Neural cell (in vitro differentiated cells): Measurements from ENCODE around the gene GRID1. TPM values are rescaled to one million over a fixed set of nuclear protein-coding genes. Genes with fewer than 3 reads are reported as not detected.

Source experiments
- H2AFZ ChIP-seq: fragments of 200-600, 300-800 bp; sonication (generic), shearing (Covaris generic); 2 replicates; pipeline ENCODE4 v1.6.0; 2014; ENCODE audit warnings: low read depth, mild to moderate bottlenecking, antibody characterized with exemption, low read length, moderate library complexity
- H3F3A ChIP-seq: fragments of 200-600 bp; shearing (Covaris generic); 2 replicates; pipeline ENCODE4 v1.6.1; 2016; ENCODE audit warnings: mild to moderate bottlenecking, moderate library complexity, mixed read lengths, antibody characterized with exemption, low read length; ENCODE audit not compliant: insufficient read depth, poor library complexity, severe bottlenecking
- H3K27ac ChIP-seq: fragments of 200-600, 300-800 bp; sonication (generic), shearing (Covaris generic); 2 replicates; pipeline ENCODE4 v1.5.1; 2014; ENCODE audit warnings: mild to moderate bottlenecking, low read length, moderate library complexity
- H3K27me3 ChIP-seq: fragments of 300-800, 200-600 bp; sonication (generic), shearing (Covaris generic); 2 replicates; pipeline ENCODE4 v1.6.0; 2014; ENCODE audit warnings: mild to moderate bottlenecking, low read depth, low read length, moderate library complexity; ENCODE audit not compliant: insufficient read depth
- H3K36me3 ChIP-seq: fragments of 300-800, 200-600 bp; sonication (generic), shearing (Covaris generic); 2 replicates; pipeline ENCODE4 v1.5.1; 2014; ENCODE audit warnings: mild to moderate bottlenecking, antibody characterized with exemption, low read length, moderate library complexity; ENCODE audit not compliant: insufficient read depth
- H3K4me2 ChIP-seq: fragments of 300-800, 200-600 bp; sonication (generic), shearing (Covaris generic); 2 replicates; pipeline ENCODE4 v1.6.0; 2014; ENCODE audit warnings: mild to moderate bottlenecking, low read length
- H3K4me3 ChIP-seq: fragments of 300-800, 200-600 bp; sonication (generic), shearing (Covaris generic); 2 replicates; pipeline ENCODE4 v1.5.1; 2014; ENCODE audit warnings: mild to moderate bottlenecking, low read length, moderate library complexity
- H3K79me2 ChIP-seq: fragments of 200-600 bp; shearing (Covaris generic); replicated peaks from 2 replicates; pipeline ENCODE4 v1.6.0; 2014; ENCODE audit warnings: mild to moderate bottlenecking, low read length, moderate library complexity; ENCODE audit not compliant: insufficient read depth
- H3K9ac ChIP-seq: fragments of 300-800, 200-600 bp; sonication (generic), shearing (Covaris generic); 2 replicates; pipeline ENCODE4 v1.6.1; 2016; ENCODE audit warnings: mild to moderate bottlenecking, low read length, mixed read lengths
- H3K9me2 ChIP-seq: fragments of 200-600 bp; shearing (Covaris generic); 2 replicates; pipeline ENCODE4 v1.6.1; 2016; ENCODE audit warnings: mild to moderate bottlenecking, low read length, mixed read lengths; ENCODE audit not compliant: insufficient read depth
- H3K9me3 ChIP-seq: fragments of 200-600, 300-800 bp; sonication (generic), shearing (Covaris generic); 2 replicates; pipeline ENCODE4 v1.6.1; 2016; ENCODE audit warnings: mild to moderate bottlenecking, mixed run types, low read length, moderate library complexity, mixed read lengths
- H4K20me1 ChIP-seq: fragments of 200-600 bp; shearing (Covaris generic); 2 replicates; pipeline ENCODE4 v1.6.1; 2016; ENCODE audit warnings: mild to moderate bottlenecking, mixed run types; ENCODE audit not compliant: insufficient read depth
- CTCF ChIP-seq: fragments of 450-650 bp; IDR thresholded peaks from 2 replicates; pipeline ENCODE4 v1.5.1; 2014; ENCODE audit warnings: antibody characterized with exemption, mild to moderate bottlenecking, moderate library complexity; ENCODE audit not compliant: poor library complexity, severe bottlenecking
- EP300 ChIP-seq: fragments of 450-650 bp; conservative IDR thresholded peaks from 2 replicates; pipeline ENCODE4 v1.6.1; 2014; ENCODE audit warnings: antibody characterized with exemption, mild to moderate bottlenecking, moderate library complexity; ENCODE audit not compliant: poor library complexity, severe bottlenecking
- EZH2 ChIP-seq: fragments of 200-600, 300-800 bp; shearing (Covaris generic), sonication (generic); IDR thresholded peaks from 2 replicates; pipeline ENCODE4 v1.6.1; 2014; ENCODE audit warnings: antibody characterized with exemption, low read length, borderline replicate concordance, mild to moderate bottlenecking; ENCODE audit not compliant: insufficient read depth, poor library complexity, severe bottlenecking
- MXI1 ChIP-seq: fragments of 450-650 bp; conservative IDR thresholded peaks from 2 replicates; pipeline ENCODE4 v1.6.1; 2014; ENCODE audit warnings: antibody characterized with exemption, mild to moderate bottlenecking; ENCODE audit not compliant: poor library complexity, severe bottlenecking
- POLR2AphosphoS5 ChIP-seq: IDR thresholded peaks from 2 replicates; pipeline ENCODE4 v1.6.1; 2012
- RAD21 ChIP-seq: fragments of 450-650 bp; conservative IDR thresholded peaks from 2 replicates; pipeline ENCODE4 v1.6.1; 2014; ENCODE audit warnings: antibody characterized with exemption, mild to moderate bottlenecking, moderate library complexity
- SMC3 ChIP-seq: fragments of 450-650 bp; conservative IDR thresholded peaks from 2 replicates; pipeline ENCODE4 v1.6.1; 2014; ENCODE audit warnings: antibody characterized with exemption, mild to moderate bottlenecking, moderate library complexity; ENCODE audit not compliant: poor library complexity
- TAF1 ChIP-seq: IDR thresholded peaks from 2 replicates; pipeline ENCODE4 v1.6.1; 2012; ENCODE audit warnings: low read depth
- polyA plus RNA-seq: library from polyadenylated mRNA; depleted of rRNA; stranded (reverse); fragments of >200 nt; gene quantifications from 2 replicates; pipeline ENCODE4 v1.2.3, GENCODE V29; 2014
- TF ChIP-seq, protein P1 (sequence below): IDR thresholded peaks from 2 replicates; pipeline ENCODE4 v1.6.1; 2012; ENCODE audit warnings: borderline replicate concordance

Gene GRID1
- polyA plus RNA-seq, 1 donor from 2014 or later, result 7.3 TPM

- Histone ChIP-seq H3K9me3 (no peaks in the 10 kb centered on the region), H3K4me2 (no peak overlapping the region), H3K9ac (no peak overlapping the region), H3K27me3 (no peaks in the 10 kb centered on the region), H4K20me1 (no peaks in the 10 kb centered on the region), H3K36me3 (no peaks in the 10 kb centered on the region), H2AFZ (no peak overlapping the region), H3K27ac (no peak overlapping the region), H3F3A (no peaks in the 10 kb centered on the region), H3K9me2 (no peaks in the 10 kb centered on the region), H3K4me3 (no peak overlapping the region), H3K79me2 (no peaks in the 10 kb centered on the region)
- TF ChIP-seq POLR2AphosphoS5 (no peak), EP300 (no peak), EZH2 (no peak), RAD21 (no peak), CTCF (no peak)
- TF ChIP-seq, protein P1, sequence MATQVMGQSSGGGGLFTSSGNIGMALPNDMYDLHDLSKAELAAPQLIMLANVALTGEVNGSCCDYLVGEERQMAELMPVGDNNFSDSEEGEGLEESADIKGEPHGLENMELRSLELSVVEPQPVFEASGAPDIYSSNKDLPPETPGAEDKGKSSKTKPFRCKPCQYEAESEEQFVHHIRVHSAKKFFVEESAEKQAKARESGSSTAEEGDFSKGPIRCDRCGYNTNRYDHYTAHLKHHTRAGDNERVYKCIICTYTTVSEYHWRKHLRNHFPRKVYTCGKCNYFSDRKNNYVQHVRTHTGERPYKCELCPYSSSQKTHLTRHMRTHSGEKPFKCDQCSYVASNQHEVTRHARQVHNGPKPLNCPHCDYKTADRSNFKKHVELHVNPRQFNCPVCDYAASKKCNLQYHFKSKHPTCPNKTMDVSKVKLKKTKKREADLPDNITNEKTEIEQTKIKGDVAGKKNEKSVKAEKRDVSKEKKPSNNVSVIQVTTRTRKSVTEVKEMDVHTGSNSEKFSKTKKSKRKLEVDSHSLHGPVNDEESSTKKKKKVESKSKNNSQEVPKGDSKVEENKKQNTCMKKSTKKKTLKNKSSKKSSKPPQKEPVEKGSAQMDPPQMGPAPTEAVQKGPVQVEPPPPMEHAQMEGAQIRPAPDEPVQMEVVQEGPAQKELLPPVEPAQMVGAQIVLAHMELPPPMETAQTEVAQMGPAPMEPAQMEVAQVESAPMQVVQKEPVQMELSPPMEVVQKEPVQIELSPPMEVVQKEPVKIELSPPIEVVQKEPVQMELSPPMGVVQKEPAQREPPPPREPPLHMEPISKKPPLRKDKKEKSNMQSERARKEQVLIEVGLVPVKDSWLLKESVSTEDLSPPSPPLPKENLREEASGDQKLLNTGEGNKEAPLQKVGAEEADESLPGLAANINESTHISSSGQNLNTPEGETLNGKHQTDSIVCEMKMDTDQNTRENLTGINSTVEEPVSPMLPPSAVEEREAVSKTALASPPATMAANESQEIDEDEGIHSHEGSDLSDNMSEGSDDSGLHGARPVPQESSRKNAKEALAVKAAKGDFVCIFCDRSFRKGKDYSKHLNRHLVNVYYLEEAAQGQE, result no peak
These were observed 451.9 kb downstream of the GRID1 start for GRCh38 chr10:85914720-85915119.

DNA sequence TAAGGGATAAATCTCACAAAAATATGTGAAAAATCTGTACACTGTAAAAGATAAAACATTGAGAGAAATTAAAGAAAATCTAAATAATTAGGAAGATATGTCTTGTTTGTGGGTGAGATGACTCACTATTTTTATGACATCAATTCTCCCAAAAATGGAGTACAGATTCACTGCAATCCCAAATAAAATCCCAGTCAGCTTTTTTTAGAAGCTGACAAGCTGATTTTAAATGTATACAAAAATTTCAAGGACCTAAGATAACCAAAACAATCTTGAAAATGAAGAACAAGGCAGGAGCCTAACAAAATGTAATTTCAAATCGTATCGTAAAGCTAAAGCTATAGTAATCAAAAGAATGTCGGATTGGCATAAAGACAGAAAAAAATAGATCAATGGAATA lies 458.1 kb downstream of the GRID1 start:
- H3K9me2 ChIP-seq, result no peaks in the 10 kb centered on the region
- H3K4me3 ChIP-seq, result no peak overlapping the region
- no peaks in the 10 kb centered on the region for H3F3A ChIP-seq
- H3K27ac ChIP-seq, result no peak overlapping the region
- no peak overlapping the region for H2AFZ ChIP-seq
- H3K9me3 ChIP-seq, result no peaks in the 10 kb centered on the region
- no peaks in the 10 kb centered on the region for H3K79me2 ChIP-seq
- H3K27me3 ChIP-seq, result no peaks in the 10 kb centered on the region
- TF ChIP-seq EP300, result no peak
- TF ChIP-seq SMC3, result no peak
- TF ChIP-seq EZH2, result no peak
- TF ChIP-seq POLR2AphosphoS5, result no peak
- no peak for TF ChIP-seq CTCF
- no peak for TF ChIP-seq RAD21
- TF ChIP-seq, protein P1, result no peak
- TF ChIP-seq TAF1, result no peak
- no peak for TF ChIP-seq MXI1
- no peak overlapping the region for H3K4me2 ChIP-seq
- H4K20me1 ChIP-seq, result no peaks in the 10 kb centered on the region
- H3K36me3 ChIP-seq, result no peaks in the 10 kb centered on the region
- H3K9ac ChIP-seq, result no peak overlapping the region
